Fibroblast of villous mesenchyme (primary cell): ENCODE data around the gene FBN3. TPM values are rescaled to one million over a fixed set of nuclear protein-coding genes. Genes with fewer than 3 reads are reported as not detected.

Source experiments
- DNase-seq: peaks from one replicate; pipeline ENCODE4 v3.0.0-alpha.2; 2010; ENCODE audit warnings: low read depth
- H3K4me3 ChIP-seq: 2 replicates; pipeline ENCODE4 v1.5.1; 2011; ENCODE audit warnings: low read depth, mild to moderate bottlenecking, low read length
- total RNA-seq: library from RNA; depleted of rRNA; stranded (reverse); fragments of >200 nt; gene quantifications from 2 replicates; pipeline ENCODE4 v1.2.3, GENCODE V29; 2012
- TF ChIP-seq, protein P1 (sequence below): IDR thresholded peaks from 2 replicates; pipeline ENCODE4 v1.5.1; 2012; ENCODE audit warnings: low read depth, mild to moderate bottlenecking, low read length; ENCODE audit not compliant: insufficient read depth

FBN3 gene
- total RNA-seq, 1 donor: not detected

DNA sequence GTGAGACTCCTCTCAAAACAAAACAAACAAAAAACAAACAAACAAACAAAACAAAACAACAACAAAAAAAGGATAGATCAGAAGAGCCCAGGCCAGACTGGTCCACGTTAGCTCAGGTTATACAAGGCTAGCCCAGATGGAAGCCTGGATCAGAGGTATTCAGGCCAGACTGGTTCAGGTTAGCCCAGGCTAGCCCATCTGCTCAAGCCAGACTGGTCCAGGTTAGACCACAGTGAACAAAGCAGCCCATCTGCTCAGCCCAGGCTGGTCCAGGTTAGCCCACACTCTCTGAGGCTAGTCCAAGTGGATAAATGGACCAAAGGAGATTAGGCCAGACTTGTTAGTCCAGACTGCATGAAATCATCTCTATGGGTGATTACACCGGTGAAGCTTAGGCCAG, 55.7 kb downstream of the FBN3 start:
- DNase-seq: no peak
- H3K4me3 ChIP-seq: no peak overlapping the region
- TF ChIP-seq, protein P1, sequence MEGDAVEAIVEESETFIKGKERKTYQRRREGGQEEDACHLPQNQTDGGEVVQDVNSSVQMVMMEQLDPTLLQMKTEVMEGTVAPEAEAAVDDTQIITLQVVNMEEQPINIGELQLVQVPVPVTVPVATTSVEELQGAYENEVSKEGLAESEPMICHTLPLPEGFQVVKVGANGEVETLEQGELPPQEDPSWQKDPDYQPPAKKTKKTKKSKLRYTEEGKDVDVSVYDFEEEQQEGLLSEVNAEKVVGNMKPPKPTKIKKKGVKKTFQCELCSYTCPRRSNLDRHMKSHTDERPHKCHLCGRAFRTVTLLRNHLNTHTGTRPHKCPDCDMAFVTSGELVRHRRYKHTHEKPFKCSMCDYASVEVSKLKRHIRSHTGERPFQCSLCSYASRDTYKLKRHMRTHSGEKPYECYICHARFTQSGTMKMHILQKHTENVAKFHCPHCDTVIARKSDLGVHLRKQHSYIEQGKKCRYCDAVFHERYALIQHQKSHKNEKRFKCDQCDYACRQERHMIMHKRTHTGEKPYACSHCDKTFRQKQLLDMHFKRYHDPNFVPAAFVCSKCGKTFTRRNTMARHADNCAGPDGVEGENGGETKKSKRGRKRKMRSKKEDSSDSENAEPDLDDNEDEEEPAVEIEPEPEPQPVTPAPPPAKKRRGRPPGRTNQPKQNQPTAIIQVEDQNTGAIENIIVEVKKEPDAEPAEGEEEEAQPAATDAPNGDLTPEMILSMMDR: no peak

DNA sequence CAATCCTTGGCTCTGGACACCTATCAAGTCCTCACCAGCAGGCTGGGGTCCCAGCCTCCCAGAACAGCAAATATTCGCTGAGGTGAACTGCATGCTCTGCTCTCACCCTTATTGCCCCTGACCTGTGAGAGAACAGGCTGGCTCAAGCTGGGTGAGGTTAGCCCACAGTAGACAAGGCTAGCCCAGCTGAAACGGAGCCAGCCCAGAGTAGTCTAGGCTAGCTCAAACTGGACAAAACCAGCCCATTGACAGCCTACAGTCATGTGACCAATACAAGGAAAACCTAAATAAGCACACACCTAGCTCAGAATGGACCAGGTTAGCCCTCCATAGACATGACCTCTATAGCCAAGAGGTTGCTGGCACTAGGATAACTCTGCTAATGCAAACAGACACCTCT, 58.4 kb downstream of the FBN3 start:
- H3K4me3 ChIP-seq: no peak overlapping the region
- TF ChIP-seq, protein P1: no peak
- DNase-seq: no peak

DNA sequence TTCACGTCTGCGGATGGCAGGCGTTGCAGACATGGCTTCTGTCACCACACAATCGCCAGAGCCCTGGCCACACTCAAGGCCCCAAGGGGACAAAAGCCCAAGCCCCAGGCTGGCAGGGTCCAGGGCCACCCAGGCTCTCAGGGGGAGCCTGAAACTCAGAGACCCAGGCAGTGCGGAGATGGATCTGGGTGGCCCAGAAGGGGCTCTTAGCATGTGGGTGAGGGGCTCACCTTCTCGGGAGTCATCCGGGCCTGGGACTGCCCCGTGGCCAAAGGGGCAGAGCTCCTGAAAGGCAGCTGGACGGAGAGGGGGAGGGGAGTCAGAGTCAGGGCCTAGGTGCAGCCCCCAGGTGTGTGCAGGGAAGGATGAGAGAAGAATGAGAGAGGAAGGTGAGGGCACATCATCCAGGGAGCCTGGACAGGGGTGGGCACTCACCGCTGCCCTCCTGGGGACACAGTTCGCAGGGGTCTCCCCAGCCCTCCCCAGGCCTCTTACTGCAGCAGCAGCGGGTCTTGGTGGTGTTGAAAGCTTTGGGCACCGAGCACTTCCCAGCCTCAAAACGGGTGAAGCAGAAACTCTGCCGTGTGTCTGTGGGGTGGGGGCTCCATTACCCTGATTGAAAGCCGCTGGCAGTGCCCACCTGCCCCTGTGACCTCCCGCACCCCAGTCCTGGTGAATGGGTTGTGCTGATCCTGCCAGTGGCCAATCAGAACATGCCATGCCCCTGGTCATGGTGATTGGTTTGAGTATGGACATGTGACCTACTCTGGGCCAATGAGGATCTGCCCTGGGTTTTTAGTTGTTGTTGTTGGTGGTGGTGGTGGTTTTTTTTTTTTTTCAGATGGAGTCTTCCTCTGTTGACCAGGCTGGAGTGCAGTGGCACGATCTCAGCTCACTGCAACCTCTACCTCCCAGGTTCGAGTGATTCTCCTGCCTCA, 59.5 kb downstream of the FBN3 start:
- DNase-seq: no peak
- TF ChIP-seq, protein P1: no peak
- H3K4me3 ChIP-seq: no peak overlapping the region

GRCh38 chr19:8088752-8089663, 60.4 kb downstream of the FBN3 start:
- DNase-seq: no peak
- TF ChIP-seq, protein P1: no peak
- H3K4me3 ChIP-seq: no peak overlapping the region

DNA sequence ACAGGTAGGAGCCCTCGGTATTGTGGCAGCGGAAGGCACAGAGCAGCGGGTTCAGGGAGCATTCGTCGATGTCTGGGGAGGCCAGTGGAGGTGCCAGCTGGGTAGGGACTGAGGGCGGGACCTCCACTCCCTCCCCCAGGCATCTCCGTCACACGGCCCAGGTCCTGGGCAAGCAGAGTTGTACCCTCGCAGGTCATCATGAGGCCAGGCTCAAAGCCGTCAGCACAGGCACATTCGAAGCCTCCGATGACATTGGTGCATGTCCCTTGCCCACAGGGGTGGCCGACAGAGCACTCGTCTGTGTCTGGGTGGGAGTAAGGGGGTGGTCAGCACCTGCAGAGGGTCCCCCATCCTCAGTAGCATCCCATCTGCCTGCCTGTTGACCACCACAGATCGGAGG, 61.5 kb downstream of the FBN3 start:
- TF ChIP-seq, protein P1: no peak
- DNase-seq: no peak

DNA sequence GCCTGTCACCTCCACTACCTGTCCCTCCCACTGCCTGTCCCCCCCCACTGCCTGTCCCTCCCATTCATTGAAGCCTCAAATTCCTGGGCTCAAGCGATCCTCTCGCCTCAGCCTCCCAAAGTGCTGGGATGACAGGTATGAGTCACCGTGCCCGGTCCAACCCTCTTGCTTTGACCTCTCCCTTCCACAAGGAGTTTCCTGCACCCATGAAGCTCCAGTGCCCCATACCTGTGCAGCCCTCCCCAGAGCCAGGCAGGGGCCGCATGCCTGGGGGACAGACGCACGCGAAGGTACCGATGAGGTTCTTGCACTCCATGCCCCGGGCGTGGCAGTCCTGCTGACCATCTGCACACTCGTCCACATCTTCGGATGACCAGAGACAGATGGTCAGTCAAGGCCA, 62.5 kb downstream of the FBN3 start:
- DNase-seq: no peak

More for the DNA sequence above, 61.5 kb downstream of the FBN3 start:
- no peak overlapping the region for H3K4me3 ChIP-seq

More for the DNA sequence above, 62.5 kb downstream of the FBN3 start:
- TF ChIP-seq, protein P1: no peak
- no peak overlapping the region for H3K4me3 ChIP-seq
